Astrocyte of the cerebellum (primary cell): ENCODE data around the gene TIAM1.
A peak's percentile ranks its signal among the peaks of the same experiment; 100 is the strongest.

Experiments
- DNase-seq: peaks from one replicate; pipeline ENCODE4 v3.0.0-alpha.2; 2011; ENCODE audit warnings: low read depth
- H3K4me3 ChIP-seq: 2 replicates; pipeline ENCODE4 v1.5.1; 2011; ENCODE audit warnings: mild to moderate bottlenecking, low read depth, low read length, moderate library complexity
- CTCF ChIP-seq: IDR thresholded peaks from 2 replicates; pipeline ENCODE4 v1.5.1; 2012; ENCODE audit warnings: low read length, low read depth, moderate library complexity, mild to moderate bottlenecking; ENCODE audit errors: missing control alignments
- in situ Hi-C: cut with HindIII; loops from 2 replicates; pipeline ENCODE4 v1.10.0; 2017; ENCODE audit warnings: low sequenced_read_pairs

Gene TIAM1

GRCh38 chr21:31107871-31108270 lies 236.2 kb downstream of the TIAM1 start:
- no peak overlapping the region for H3K4me3 ChIP-seq
- DNase-seq: no peak
- in situ Hi-C loops: no loop called here
- no peak for TF ChIP-seq CTCF

DNA sequence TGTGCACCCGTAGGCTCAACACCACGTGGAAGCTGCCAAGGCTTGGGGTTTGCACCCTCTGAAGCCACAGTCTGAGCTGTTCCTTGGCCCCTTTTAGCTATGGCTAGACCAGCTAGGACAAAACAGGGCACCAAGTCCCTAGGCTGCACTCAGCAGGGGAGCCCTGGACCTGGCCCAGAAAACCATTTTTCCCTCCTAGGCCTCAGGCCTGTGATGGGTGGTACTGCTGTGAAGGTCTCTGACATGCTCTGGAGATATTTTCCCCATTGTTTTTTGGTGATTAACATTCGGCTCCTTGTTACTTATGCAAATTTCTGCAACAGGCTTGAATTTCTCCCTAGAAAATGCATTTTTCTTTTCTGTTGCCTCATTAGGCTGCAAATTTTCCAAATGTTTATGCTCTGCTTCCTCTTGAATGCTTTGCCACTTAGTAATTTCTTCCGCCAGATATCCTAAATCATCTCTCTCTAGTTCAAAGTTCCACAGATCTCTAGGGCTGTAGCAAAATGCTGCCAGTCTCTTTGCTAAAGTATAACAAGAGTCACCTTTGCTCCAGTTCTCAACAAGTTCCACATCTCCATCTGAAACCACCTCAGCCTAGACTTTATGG lies 236.8 kb downstream of the TIAM1 start:
- TF ChIP-seq CTCF: no peak
- in situ Hi-C loops: no loop called here
- DNase-seq: no peak
- no peak overlapping the region for H3K4me3 ChIP-seq

- TF ChIP-seq CTCF: no peak
- DNase-seq: no peak
- H3K4me3 ChIP-seq: no peak overlapping the region
- in situ Hi-C loops: no loop called here
Observed at GRCh38 chr21:31103571-31104265, 240.3 kb downstream of the TIAM1 start.

- H3K4me3 ChIP-seq: no peak overlapping the region
- no peak for DNase-seq
- TF ChIP-seq CTCF: no peak
- in situ Hi-C loops: no loop called here
Observed at GRCh38 chr21:31103163-31103562, 240.9 kb downstream of the TIAM1 start.

DNA sequence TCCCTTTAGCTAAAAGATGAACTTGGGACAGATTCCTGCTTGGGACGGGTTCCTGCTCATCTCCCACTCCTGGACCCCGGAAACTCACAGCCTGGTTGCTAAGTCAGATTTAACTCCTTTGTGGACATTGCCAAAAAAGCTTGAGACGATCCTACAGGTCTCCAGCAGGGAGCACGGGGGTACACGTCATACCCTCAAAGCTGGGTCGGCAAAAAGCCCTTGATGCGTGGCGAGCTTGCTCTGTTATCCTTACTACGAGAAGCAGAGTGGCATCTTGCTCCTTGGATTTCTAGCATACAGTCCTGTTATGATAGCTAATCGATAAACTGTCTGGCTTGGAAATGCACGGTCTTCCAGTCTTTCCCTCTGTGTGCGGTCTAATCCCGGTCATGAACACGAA lies 244.9 kb downstream of the TIAM1 start:
- in situ Hi-C loops: no loop called here
- H3K4me3 ChIP-seq: no peak overlapping the region
- no peak for DNase-seq
- no peak for TF ChIP-seq CTCF

- in situ Hi-C loops: no loop called here
- TF ChIP-seq CTCF: peak; percentile 91
- peak; percentile 38 for DNase-seq
Observed at GRCh38 chr21:31098576-31099005, 245.5 kb downstream of the TIAM1 start.

More at GRCh38 chr21:31098576-31099005, 245.5 kb downstream of the TIAM1 start:
- H3K4me3 ChIP-seq: no peak overlapping the region
